Heart left ventricle (tissue), 13 donors: ENCODE data around the gene SCPEP1.

Experiments used
- CTCF ChIP-seq, 12 donors: fragments of 200-600 bp; sonication (generic) in 4 of 12; IDR thresholded peaks; one replicate each; pipeline versions ENCODE4 v1.5.0 to v1.8.0; 2018 to 2022; ENCODE audit warnings: antibody characterized with exemption in 12 of 12, mild to moderate bottlenecking in 5 of 12
- POLR2A ChIP-seq, 2 donors: fragments of 450-650 bp; IDR thresholded peaks; one replicate each; pipeline ENCODE4 v1.6.1; 2017; ENCODE audit warnings: antibody characterized with exemption in 2 of 2, mild to moderate bottlenecking in 2 of 2, moderate library complexity in 2 of 2
- donor health status: ischemic (EF 13 %, LVEDD 7.1; RV severe dilation, severe dysfunction).
- donor health status: DM: no; HTN: yes; CAD: no.
- donor health status: DM: no; HTN: no; CAD: no.
- donor health status: ischemic (EF 25% LVEDD 6.9; RV normal size, moderate dysfunction).
- donor health status: ischemic (EF 25% LVEDD 5.7; RV mildly dilated, moderate dysfunction).
- donor health status: ischemic (EF 35%, LVEDD 5.7; RV mildly dilated, moderate dysfunction).
- donor health status: nonischemic (EF 11% LVEDD 7.7; RV severe dilation, severe dysfunction).
- donor health status: DM: yes; HTN: yes; CAD: no.
- donor health status: PGD.
- donor health status: ischemic (EF 29% LVEDD 5.4; RV normal size, mild dysfunction).
- donor health status: nonischemic (EF 23%, LVEDD 6.1; RV moderate dilation, normal function).

GRCh38 chr17:56935461-56935860 is 42.5 kb upstream of the SCPEP1 start:
- TF ChIP-seq POLR2A (IDR thresholded peaks at IDR 0.05) (no peak), CTCF (IDR thresholded peaks at IDR 0.05) (no peak)
